ENCODE measurements around the gene CUX1. TPM values are rescaled to one million over a fixed set of nuclear protein-coding genes. Genes with fewer than 3 reads are reported as not detected.

The CUX1 gene
- total RNA-seq, 2 experiments from 2014 or later, result 20.2 to 20.4 TPM

DNA sequence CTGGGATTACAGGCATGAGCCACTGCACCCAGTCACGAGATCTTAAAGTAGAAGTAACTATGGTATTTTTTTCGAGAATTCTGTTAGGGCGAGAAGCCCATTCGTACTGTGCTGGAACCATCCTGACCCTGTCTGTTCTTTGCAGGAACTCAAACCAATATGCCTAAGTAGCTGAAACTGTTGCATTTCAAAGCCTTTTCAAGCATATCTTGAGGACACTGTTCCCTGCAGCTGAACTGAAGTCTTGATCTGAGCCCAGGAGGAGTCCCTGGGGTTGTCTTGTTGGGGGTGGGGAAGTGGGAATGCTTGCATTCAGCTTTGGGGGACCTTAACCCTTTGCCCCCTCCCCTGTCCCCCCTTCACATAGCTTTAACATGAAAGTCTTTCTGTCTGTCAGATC, 61.5 kb downstream of the CUX1 start:
- no peak overlapping the region for H3K27ac Mint-ChIP-seq
- no peak for ATAC-seq
- ChIA-PET POLR2A (no interaction called here), CTCF (no interaction called here)
- no peaks in the 10 kb centered on the region for H3K36me3 Mint-ChIP-seq (ENCODE audit: low read depth)
- H3K4me3 Mint-ChIP-seq, result no peak overlapping the region
- peaks cover 15% of the 10 kb centered on the region for H3K4me1 Mint-ChIP-seq (ENCODE audit: low read depth)
- DNase-seq, result no peak
- TF ChIP-seq, protein P1, sequence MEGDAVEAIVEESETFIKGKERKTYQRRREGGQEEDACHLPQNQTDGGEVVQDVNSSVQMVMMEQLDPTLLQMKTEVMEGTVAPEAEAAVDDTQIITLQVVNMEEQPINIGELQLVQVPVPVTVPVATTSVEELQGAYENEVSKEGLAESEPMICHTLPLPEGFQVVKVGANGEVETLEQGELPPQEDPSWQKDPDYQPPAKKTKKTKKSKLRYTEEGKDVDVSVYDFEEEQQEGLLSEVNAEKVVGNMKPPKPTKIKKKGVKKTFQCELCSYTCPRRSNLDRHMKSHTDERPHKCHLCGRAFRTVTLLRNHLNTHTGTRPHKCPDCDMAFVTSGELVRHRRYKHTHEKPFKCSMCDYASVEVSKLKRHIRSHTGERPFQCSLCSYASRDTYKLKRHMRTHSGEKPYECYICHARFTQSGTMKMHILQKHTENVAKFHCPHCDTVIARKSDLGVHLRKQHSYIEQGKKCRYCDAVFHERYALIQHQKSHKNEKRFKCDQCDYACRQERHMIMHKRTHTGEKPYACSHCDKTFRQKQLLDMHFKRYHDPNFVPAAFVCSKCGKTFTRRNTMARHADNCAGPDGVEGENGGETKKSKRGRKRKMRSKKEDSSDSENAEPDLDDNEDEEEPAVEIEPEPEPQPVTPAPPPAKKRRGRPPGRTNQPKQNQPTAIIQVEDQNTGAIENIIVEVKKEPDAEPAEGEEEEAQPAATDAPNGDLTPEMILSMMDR (IDR thresholded peaks at IDR 0.05), result no peak
- intact Hi-C loops (cut with micrococcal nuclease), result no loop called here
- no peaks in the 10 kb centered on the region for H3K27me3 Mint-ChIP-seq
- no peaks in the 10 kb centered on the region for H3K9me3 Mint-ChIP-seq

DNA sequence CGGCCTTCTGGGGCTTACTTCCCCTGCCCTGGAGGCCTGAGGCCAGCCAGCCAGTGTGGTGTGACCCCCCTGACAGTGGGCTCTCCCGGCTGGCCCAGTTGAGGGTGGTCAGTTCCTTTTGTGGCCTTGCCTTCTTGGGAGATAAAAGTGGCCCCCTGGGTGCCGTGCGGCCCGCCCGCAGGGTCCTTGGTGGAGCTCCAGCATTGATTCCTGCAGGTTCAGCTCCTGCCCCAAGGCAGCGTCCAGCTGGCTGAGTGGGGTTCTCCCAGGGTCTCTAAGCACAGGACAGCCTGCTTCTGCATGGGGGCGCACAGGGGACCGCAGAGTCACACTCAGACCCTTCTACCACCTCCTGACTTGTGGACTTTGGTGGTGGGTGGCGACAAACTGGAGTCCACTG, 62.1 kb downstream of the CUX1 start:
- TF ChIP-seq, protein P1 (IDR thresholded peaks at IDR 0.05), result no peak
- Mint-ChIP-seq H3K36me3 (ENCODE audit: low read depth) (no peaks in the 10 kb centered on the region), H3K4me3 (no peak overlapping the region), H3K4me1 (ENCODE audit: low read depth) (peaks cover 22% of the 10 kb centered on the region), H3K27me3 (no peaks in the 10 kb centered on the region), H3K27ac (no peak overlapping the region), H3K9me3 (no peaks in the 10 kb centered on the region)
- intact Hi-C loops (cut with micrococcal nuclease), result no loop called here
- ChIA-PET POLR2A (no interaction called here), CTCF (no interaction called here)
- DNase-seq (no peak), ATAC-seq (no peak)

DNA sequence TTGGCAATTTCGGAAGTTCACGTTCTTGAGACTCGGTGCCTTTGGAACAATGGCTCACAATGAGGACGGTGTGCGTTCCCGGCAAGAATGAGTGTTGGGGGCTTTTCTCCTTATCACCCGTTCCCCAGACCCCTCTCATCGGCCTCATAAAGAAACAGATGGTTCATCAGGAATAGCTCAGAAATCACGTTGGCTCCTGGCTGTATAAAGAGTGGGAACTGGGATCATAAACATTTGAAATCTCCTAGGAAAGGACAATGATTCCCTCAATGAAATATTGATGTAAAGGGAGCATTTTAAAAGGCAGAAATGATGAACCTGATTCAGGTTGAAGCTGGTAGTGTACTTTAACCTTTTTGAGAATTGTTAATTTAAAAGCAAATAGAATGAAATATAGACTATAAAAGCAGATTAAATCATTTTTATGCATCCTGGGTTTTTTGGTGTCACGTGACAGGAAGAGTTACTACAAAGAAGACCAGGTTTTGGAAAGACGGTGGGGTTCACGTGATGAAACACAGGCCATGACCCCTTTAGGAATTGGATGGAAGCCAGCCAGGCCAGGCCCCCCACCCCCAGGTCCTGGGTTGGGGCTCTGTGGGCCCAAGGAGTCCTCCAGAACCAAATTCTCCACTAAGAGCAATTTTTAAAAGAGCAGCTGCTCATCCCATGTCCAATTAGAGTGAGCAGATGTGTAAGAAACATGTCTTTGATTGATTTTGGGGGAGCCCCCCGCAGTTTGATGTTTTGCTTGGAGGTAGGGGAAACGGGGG, 63.0 kb downstream of the CUX1 start:
- POLR2A ChIA-PET, result interaction anchor here (0.9 kb wide), 1 partner anchor 10 kb away, joined by 3 read pairs; no protein-coding TSS in a partner anchor
- Mint-ChIP-seq H3K36me3 (ENCODE audit: low read depth) (no peaks in the 10 kb centered on the region), H3K4me3 (no peak overlapping the region), H3K4me1 (ENCODE audit: low read depth) (peaks cover 30% of the 10 kb centered on the region), H3K27me3 (no peaks in the 10 kb centered on the region), H3K27ac (no peak overlapping the region), H3K9me3 (no peaks in the 10 kb centered on the region)
- CTCF ChIA-PET, result interaction anchor here (0.5 to 1.4 kb wide), 3 partner anchors 23 to 160 kb away, joined by 3 to 6 read pairs (median 3); no protein-coding TSS in a partner anchor
- ATAC-seq (no peak), DNase-seq (no peak)
- TF ChIP-seq, protein P1 (IDR thresholded peaks at IDR 0.05), result no peak
- intact Hi-C loops (cut with micrococcal nuclease), result no loop called here

DNA sequence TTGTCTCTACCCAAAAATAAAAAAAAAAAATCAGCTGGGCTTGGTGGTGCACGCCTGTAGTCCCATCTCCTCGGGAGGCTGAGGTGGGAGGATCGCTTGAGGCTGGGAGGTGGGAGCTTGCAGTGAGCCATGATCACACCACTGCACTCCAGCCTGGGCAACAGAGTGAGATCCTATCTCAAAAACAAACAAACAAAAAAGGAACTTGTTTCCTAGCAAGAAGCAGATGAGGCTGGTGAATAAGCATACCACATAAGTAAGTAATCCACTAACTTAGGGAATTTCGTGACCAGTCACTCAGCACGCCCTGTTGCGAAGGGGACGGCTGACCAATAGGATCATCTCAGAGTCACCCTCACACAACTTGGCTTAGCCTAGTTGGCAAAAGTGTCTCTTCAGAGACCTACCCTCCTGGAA, 64.6 kb downstream of the CUX1 start:
- ChIA-PET POLR2A (no interaction called here), CTCF (no interaction called here)
- intact Hi-C loops (cut with micrococcal nuclease), result no loop called here
- H3K27me3 Mint-ChIP-seq, result no peaks in the 10 kb centered on the region
- no peak overlapping the region for H3K27ac Mint-ChIP-seq
- H3K9me3 Mint-ChIP-seq, result no peaks in the 10 kb centered on the region
- TF ChIP-seq, protein P1 (IDR thresholded peaks at IDR 0.05), result no peak
- DNase-seq, result no peak
- no peaks in the 10 kb centered on the region for H3K36me3 Mint-ChIP-seq (ENCODE audit: low read depth)
- H3K4me1 Mint-ChIP-seq (ENCODE audit: low read depth), result peaks cover 34% of the 10 kb centered on the region
- H3K4me3 Mint-ChIP-seq, result no peak overlapping the region
- no peak for ATAC-seq

All from activated CD8-positive, alpha-beta T cell treated with anti-CD3 and anti-CD28 coated beads for 36 hours (primary cell).